Kidney epithelial cell (primary cell): ENCODE measurements around the gene HHAT. TPM values are rescaled to one million over a fixed set of nuclear protein-coding genes. Genes with fewer than 3 reads are reported as not detected.

ENCODE experiments used
- DNase-seq: peaks from one replicate; pipeline ENCODE4 v3.0.0-alpha.2; 2010; ENCODE audit warnings: low read depth
- H3K27me3 ChIP-seq: 2 replicates; pipeline ENCODE4 v1.6.0; 2011; ENCODE audit warnings: low read length; ENCODE audit not compliant: control insufficient read depth, insufficient read depth
- H3K36me3 ChIP-seq: 2 replicates; pipeline ENCODE4 v1.5.1; 2011; ENCODE audit warnings: low read length; ENCODE audit not compliant: control insufficient read depth, insufficient read depth
- H3K4me3 ChIP-seq: 2 replicates; pipeline ENCODE4 v1.5.1; 2011; ENCODE audit warnings: low read depth, mild to moderate bottlenecking, control low read depth, low read length
- CTCF ChIP-seq: IDR thresholded peaks from 2 replicates; pipeline ENCODE4 v1.5.1; 2011; ENCODE audit warnings: mild to moderate bottlenecking, moderate library complexity, low read length, control low read depth, inconsistent platforms; ENCODE audit not compliant: insufficient read depth, poor library complexity, severe bottlenecking
- total RNA-seq: library from RNA; depleted of rRNA; stranded (reverse); fragments of >200 nt; gene quantifications from 2 replicates; pipeline ENCODE4 v1.2.3, GENCODE V29; 2015

HHAT gene
- total RNA-seq, 1 donor from 2014 or later: 15.0 TPM

GRCh38 chr1:210407207-210407886, 78.6 kb downstream of the HHAT start:
- H3K4me3 ChIP-seq: no peak overlapping the region

GRCh38 chr1:210407887-210408252, 79.2 kb downstream of the HHAT start:
- Histone ChIP-seq H3K36me3 (no peaks in the 10 kb centered on the region), H3K4me3 (no peak overlapping the region), H3K27me3 (no peaks in the 10 kb centered on the region)
- DNase-seq: no peak
- no peak for TF ChIP-seq CTCF

More at GRCh38 chr1:210407207-210407886, 78.6 kb downstream of the HHAT start:
- H3K36me3 ChIP-seq: no peaks in the 10 kb centered on the region
- peak; percentile 88 for TF ChIP-seq CTCF
- DNase-seq: no peak
- no peaks in the 10 kb centered on the region for H3K27me3 ChIP-seq

GRCh38 chr1:210412240-210412639, 83.5 kb downstream of the HHAT start:
- DNase-seq: no peak
- TF ChIP-seq CTCF: no peak

GRCh38 chr1:210413951-210414350, 85.2 kb downstream of the HHAT start:
- Histone ChIP-seq H3K36me3 (no peaks in the 10 kb centered on the region), H3K4me3 (no peak overlapping the region), H3K27me3 (no peaks in the 10 kb centered on the region)
- TF ChIP-seq CTCF: no peak
- no peak for DNase-seq

More at GRCh38 chr1:210412240-210412639, 83.5 kb downstream of the HHAT start:
- H3K4me3 ChIP-seq: no peak overlapping the region
- no peaks in the 10 kb centered on the region for H3K36me3 ChIP-seq
- no peaks in the 10 kb centered on the region for H3K27me3 ChIP-seq

- H3K4me3 ChIP-seq: no peak overlapping the region
- H3K36me3 ChIP-seq: no peaks in the 10 kb centered on the region
- TF ChIP-seq CTCF: no peak
- no peak for DNase-seq
- H3K27me3 ChIP-seq: no peaks in the 10 kb centered on the region
These were observed 87.2 kb downstream of the HHAT start for GRCh38 chr1:210415846-210416448.
